Left colon (tissue), 2 donors: ENCODE data around the gene ROCK2. TPM values are rescaled to one million over a fixed set of nuclear protein-coding genes. Genes with fewer than 3 reads are reported as not detected.

Experiments used
- ATAC-seq: fragments of 200-7000 bp; cut with Tn5 transposase; one replicate; pipeline ENCODE4 v1.9.1; 2020; ENCODE audit warnings: mild to moderate bottlenecking, moderate library complexity
- DNase-seq, 2 donors: peaks; one replicate each; pipeline ENCODE4 v3.0.0-alpha.2; 2020
- intact Hi-C, 2 donors: fragments of 100-400 bp; cut with DNase I in 1 of 2; cut with micrococcal nuclease in 1 of 2; formaldehyde crosslinking; loops; one replicate each; pipeline versions ENCODE4 v1.11.2 to v1.14.0; 2022; cut with DNase I, micrococcal nuclease
- total RNA-seq, 2 donors: library from RNA; stranded (reverse); fragmentation: NEBNext Ultra II Directional; extraction: Animal tissue kit (Norgen Biotek cat#: 25700); gene quantifications; one replicate each; pipeline ENCODE4 v1.2.1, GENCODE V29; 2021
- donor health status: DM: no; HTN: no; CAD: no.
- donor health status: DM: yes; HTN: yes; CAD: no.

Gene ROCK2
- total RNA-seq, 2 donors from 2014 or later: 78.4 to 90.9 TPM

- DNase-seq: peak; percentile 92
- peak; percentile 71 for ATAC-seq
- intact Hi-C loops: no loop called here
Measured at GRCh38 chr2:11370377-11371091, 26.1 kb upstream of the ROCK2 start.

- intact Hi-C loops: no loop called here
- DNase-seq (no peak), ATAC-seq (no peak)
Measured at GRCh38 chr2:11368059-11368572, 23.7 kb upstream of the ROCK2 start.

GRCh38 chr2:11367170-11367730 is 22.8 kb upstream of the ROCK2 start:
- intact Hi-C loops: no loop called here
- ATAC-seq (no peak), DNase-seq (no peak)

GRCh38 chr2:11366326-11366741 is 21.9 kb upstream of the ROCK2 start:
- no peak for DNase-seq
- no peak for ATAC-seq
- intact Hi-C loops: no loop called here

GRCh38 chr2:11365096-11365879 is 20.9 kb upstream of the ROCK2 start:
- ATAC-seq: no peak
- intact Hi-C loops: no loop called here
- no peak for DNase-seq

- no peak for ATAC-seq
- intact Hi-C loops: no loop called here
- DNase-seq: no peak
Measured at GRCh38 chr2:11364565-11364887, 20.1 kb upstream of the ROCK2 start.

GRCh38 chr2:11363868-11364564 is 19.6 kb upstream of the ROCK2 start:
- intact Hi-C loops: no loop called here
- DNase-seq (no peak), ATAC-seq (no peak)

- no peak for DNase-seq
- ATAC-seq: no peak
- intact Hi-C loops: no loop called here
Measured at GRCh38 chr2:11359865-11360264, 15.4 kb upstream of the ROCK2 start.

- ATAC-seq (peak; percentile 71), DNase-seq (peak in 1 of 2 donors; percentile 29)
- intact Hi-C loops: no loop called here
Measured at GRCh38 chr2:11357428-11357972, 13.1 kb upstream of the ROCK2 start.

- DNase-seq (no peak), ATAC-seq (no peak)
- intact Hi-C loops: no loop called here
Measured at GRCh38 chr2:11356764-11357163, 12.3 kb upstream of the ROCK2 start.

- no peak for DNase-seq
- intact Hi-C loops: no loop called here
- no peak for ATAC-seq
Measured at GRCh38 chr2:11355194-11356053, 11.0 kb upstream of the ROCK2 start.

GRCh38 chr2:11354363-11355154 is 10.1 kb upstream of the ROCK2 start:
- intact Hi-C loops: no loop called here
- ATAC-seq (peak; percentile 75), DNase-seq (no peak)

GRCh38 chr2:11352781-11353537 is 8.5 kb upstream of the ROCK2 start:
- intact Hi-C loops: no loop called here
- no peak for ATAC-seq
- no peak for DNase-seq

- DNase-seq: no peak
- intact Hi-C loops: no loop called here
- ATAC-seq: no peak
Measured at GRCh38 chr2:11348209-11348749, 3.8 kb upstream of the ROCK2 start.

- DNase-seq (no peak), ATAC-seq (no peak)
- intact Hi-C loops: no loop called here
Measured at GRCh38 chr2:11347403-11347959, 3.0 kb upstream of the ROCK2 start.

- DNase-seq: no peak
- ATAC-seq: no peak
- intact Hi-C loops: no loop called here
Measured at GRCh38 chr2:11346023-11346482, 1.6 kb upstream of the ROCK2 start.
